ENCODE data around the gene SIGLEC1.

Gene SIGLEC1

GRCh38 chr20:3681352-3681930 is 31.0 kb downstream of the SIGLEC1 start:
- POLR2A ChIA-PET = interaction anchor here (1.4 kb wide), 1 partner anchor 105 kb away, joined by 3 read pairs; the partner anchor contains the start of gene CENPB
- no peak for DNase-seq (ENCODE audit: low read depth, low spot score)
- CTCF ChIA-PET = interaction anchor here (6.0 to 43.4 kb wide), 3 partner anchors 26 to 103 kb away, joined by 46 to 1151 read pairs (median 68); partner anchors contain the start of genes ADISSP, CENPB, SIGLEC1 and SPEF1
- TF ChIP-seq CTCF (IDR thresholded peaks at IDR 0.05; ENCODE audit: insufficient read depth, low read length, missing control alignments) = no peak
- H3K4me3 ChIP-seq (ENCODE audit: low read depth, low read length) = peak overlapping the region; percentile 70

GRCh38 chr20:3680701-3681351 is 31.6 kb downstream of the SIGLEC1 start:
- POLR2A ChIA-PET = interaction anchor here (1.2 to 1.4 kb wide), 5 partner anchors 10 to 138 kb away, joined by 3 to 5 read pairs (median 4); partner anchors contain the start of gene CENPB

GRCh38 chr20:3679749-3680700 is 32.4 kb downstream of the SIGLEC1 start:
- POLR2A ChIA-PET = interaction anchor here (0.5 to 1.4 kb wide), 6 partner anchors 9 to 253 kb away, joined by 3 to 5 read pairs (median 4); no protein-coding TSS in a partner anchor
- CTCF ChIA-PET = interaction anchor here (0.7 to 43.4 kb wide), 10 partner anchors 11 to 139 kb away, joined by 3 to 1151 read pairs (median 17); partner anchors contain the start of genes ADISSP, AP5S1, CENPB and SIGLEC1
- TF ChIP-seq CTCF (IDR thresholded peaks at IDR 0.05; ENCODE audit: insufficient read depth, low read length, missing control alignments) = no peak
- H3K4me3 ChIP-seq (ENCODE audit: low read depth, low read length) = peak overlapping the region; percentile 70
- peak; percentile 57 for DNase-seq (ENCODE audit: low read depth, low spot score)

More at GRCh38 chr20:3680701-3681351, 31.6 kb downstream of the SIGLEC1 start:
- CTCF ChIA-PET = interaction anchor here (1.5 to 43.4 kb wide), 6 partner anchors 12 to 139 kb away, joined by 8 to 1151 read pairs (median 57); partner anchors contain the start of genes ADISSP, AP5S1, CENPB and SIGLEC1
- TF ChIP-seq CTCF (IDR thresholded peaks at IDR 0.05; ENCODE audit: insufficient read depth, low read length, missing control alignments) = no peak
- DNase-seq (ENCODE audit: low read depth, low spot score) = no peak
- peak overlapping the region; percentile 70 for H3K4me3 ChIP-seq (ENCODE audit: low read depth, low read length)

- POLR2A ChIA-PET = interaction anchor here (0.8 to 1.6 kb wide), 5 partner anchors 8 to 139 kb away, joined by 3 to 5 read pairs (median 3); no protein-coding TSS in a partner anchor
- peak overlapping the region; percentile 70 for H3K4me3 ChIP-seq (ENCODE audit: low read depth, low read length)
- CTCF ChIA-PET = interaction anchor here (1.2 to 43.4 kb wide), 15 partner anchors 11 to 176 kb away, joined by 3 to 1151 read pairs (median 26); partner anchors contain the start of genes ADISSP, AP5S1, CENPB and SIGLEC1
- no peak for DNase-seq (ENCODE audit: low read depth, low spot score)
- no peak for TF ChIP-seq CTCF (IDR thresholded peaks at IDR 0.05; ENCODE audit: insufficient read depth, low read length, missing control alignments)
Observed at GRCh38 chr20:3678856-3679720, 33.3 kb downstream of the SIGLEC1 start.

- ChIA-PET POLR2A (interaction anchor here (1.3 to 1.6 kb wide), 2 partner anchors 9 to 33 kb away, joined by 3 to 5 read pairs; no protein-coding TSS in a partner anchor), CTCF (interaction anchor here (1.0 to 43.4 kb wide), 15 partner anchors 9 to 177 kb away, joined by 4 to 1151 read pairs (median 27); partner anchors contain the start of genes ADISSP, AP5S1, CENPB and SIGLEC1)
- no peak for TF ChIP-seq CTCF (IDR thresholded peaks at IDR 0.05; ENCODE audit: insufficient read depth, low read length, missing control alignments)
- H3K4me3 ChIP-seq (ENCODE audit: low read depth, low read length) = no peak overlapping the region
- no peak for DNase-seq (ENCODE audit: low read depth, low spot score)
Observed at GRCh38 chr20:3678198-3678597, 34.2 kb downstream of the SIGLEC1 start.

All from AG04449 (cell line).